A549 (cell line): ENCODE data around the gene PEPD. TPM values are rescaled to one million over a fixed set of nuclear protein-coding genes. Genes with fewer than 3 reads are reported as not detected.

Experiments used
- ATAC-seq, 2 experiments: fragments of 200-7000 bp in 1 of 2; fragments of >200 bp in 1 of 2; cut with Nextera tagmentation in 1 of 2; cut with Tn5 transposase in 1 of 2; 3 replicates each; pipeline versions ENCODE4 v1.8.0 to v1.9.1; 2018 to 2020; ENCODE audit warnings: mild to moderate bottlenecking in 1 of 2, moderate library complexity in 1 of 2
- CTCF ChIA-PET: fragments of 300-600 bp; sonication (Branson Sonifier 250); formaldehyde crosslinking; extraction: SDS; loops from one replicate; lab custom pipeline; 2021; ENCODE audit warnings: antibody characterized with exemption, inconsistent platforms; lab: Yijun Ruan, JAX
- POLR2A ChIA-PET: fragments of 350-600 bp; formaldehyde crosslinking; extraction: SDS; loops from one replicate; lab custom pipeline; 2021; ENCODE audit warnings: antibody characterized with exemption, inconsistent platforms; lab: Yijun Ruan, JAX
- DNase-seq, 2 experiments: peaks; one replicate each; pipeline versions ENCODE4 v3.0.0 to v3.0.0-alpha.2; 2011 to 2016; ENCODE audit warnings: low read depth in 1 of 2, low spot score in 1 of 2
- FAIRE-seq: peaks from 2 replicates; lab custom pipeline; 2011; peaks lifted over from hg19 to GRCh38; lab: Jason Lieb, UNC
- H3K27ac ChIP-seq, 2 experiments: fragments of >200 bp; sonication (Bioruptor Twin); formaldehyde crosslinking; 3 replicates each; pipeline ENCODE4 v1.5.1; 2016 to 2017
- H3K4me1 ChIP-seq: fragments of >200 bp; sonication (Bioruptor Twin); formaldehyde crosslinking; 3 replicates; pipeline ENCODE4 v1.6.1; 2016
- H3K4me2 ChIP-seq: fragments of >200 bp; sonication (Bioruptor Twin); formaldehyde crosslinking; 3 replicates; pipeline ENCODE4 v1.6.1; 2016
- H3K4me3 ChIP-seq: fragments of >200 bp; sonication (Bioruptor Twin); formaldehyde crosslinking; 3 replicates; pipeline ENCODE4 v1.5.1; 2016
- H3K9me3 ChIP-seq: fragments of >200 bp; sonication (Bioruptor Twin); formaldehyde crosslinking; 3 replicates; pipeline ENCODE4 v1.6.1; 2016
- BHLHE40 ChIP-seq: IDR thresholded peaks from 2 replicates; pipeline ENCODE4 v1.6.1; 2012; ENCODE audit warnings: low read depth, low read length, inconsistent platforms
- CBX2 ChIP-seq: fragments of 200-600 bp; sonication (generic); IDR thresholded peaks from 2 replicates; pipeline ENCODE4 v1.6.1; 2016; ENCODE audit warnings: low read depth, mild to moderate bottlenecking, borderline replicate concordance
- CBX8 ChIP-seq: fragments of 200-600 bp; sonication (generic); IDR thresholded peaks from 2 replicates; pipeline ENCODE4 v1.6.1; 2016
- CEBPB ChIP-seq, 2 experiments: fragments of >200 bp in 1 of 2; sonication (Bioruptor Twin) in 1 of 2; formaldehyde crosslinking in 1 of 2; IDR thresholded peaks; 2 replicates each; pipeline ENCODE4 v1.6.1; 2012 to 2016
- CHD4 ChIP-seq: fragments of 200-600 bp; sonication (generic); IDR thresholded peaks from 2 replicates; pipeline ENCODE4 v1.6.1; 2016; ENCODE audit warnings: antibody characterized with exemption, mild to moderate bottlenecking, borderline replicate concordance
- EHF ChIP-seq: fragments of 250-450 bp; sonication (Bioruptor Pico); IDR thresholded peaks from 2 replicates; pipeline ENCODE4 v1.5.0; 2020; ENCODE audit warnings: mild to moderate bottlenecking
- HDAC2 ChIP-seq: fragments of 200-600 bp; sonication (generic); IDR thresholded peaks from 2 replicates; pipeline ENCODE4 v1.6.1; 2016
- HEYL ChIP-seq: fragments of 250-450 bp; sonication (Bioruptor Pico); IDR thresholded peaks from 2 replicates; pipeline ENCODE4 v1.8.0; 2021; ENCODE audit warnings: mild to moderate bottlenecking, moderate library complexity
- HOXB5 ChIP-seq: fragments of 250-450 bp; sonication (Bioruptor Pico); IDR thresholded peaks from 2 replicates; pipeline ENCODE4 v1.5.0; 2020; ENCODE audit warnings: mild to moderate bottlenecking, moderate library complexity
- JUN ChIP-seq, 2 experiments: fragments of >200 bp; sonication (Bioruptor Twin); formaldehyde crosslinking; IDR thresholded peaks; 2 replicates in 1 of 2; 3 replicates in 1 of 2; pipeline ENCODE4 v1.6.1; 2016 to 2017
- JUNB ChIP-seq: fragments of >200 bp; sonication (Bioruptor Twin); formaldehyde crosslinking; IDR thresholded peaks from 2 replicates; pipeline ENCODE4 v1.6.1; 2016
- MAZ ChIP-seq: fragments of 150-350 bp; IDR thresholded peaks from 2 replicates; pipeline ENCODE4 v1.6.1; 2014; ENCODE audit warnings: antibody characterized with exemption, low read depth, low read length, borderline replicate concordance
- NFE2L2 ChIP-seq: fragments of 150-350 bp; conservative IDR thresholded peaks from 2 replicates; pipeline ENCODE4 v1.6.1; 2014; ENCODE audit warnings: low read length
- PHF8 ChIP-seq: fragments of 200-600 bp; sonication (generic); IDR thresholded peaks from 2 replicates; pipeline ENCODE4 v1.6.1; 2016; ENCODE audit warnings: low read depth, mild to moderate bottlenecking, antibody characterized with exemption, moderate library complexity, borderline replicate concordance
- POLR2AphosphoS2 ChIP-seq: conservative IDR thresholded peaks from 2 replicates; pipeline ENCODE4 v1.6.1; 2012; ENCODE audit warnings: low read length, improper control_type of control experiment, inconsistent platforms
- RAD21 ChIP-seq, 2 experiments: fragments of >200 bp in 1 of 2; sonication (Bioruptor Twin) in 1 of 2; formaldehyde crosslinking in 1 of 2; IDR thresholded peaks in 1 of 2; conservative IDR thresholded peaks in 1 of 2; 2 replicates in 1 of 2; 3 replicates in 1 of 2; pipeline ENCODE4 v1.6.1; 2012 to 2018; ENCODE audit warnings: inconsistent platforms in 1 of 2
- RARB ChIP-seq: fragments of 250-450 bp; sonication (Bioruptor Pico); IDR thresholded peaks from 2 replicates; pipeline ENCODE4 v1.8.0; 2021; ENCODE audit warnings: mild to moderate bottlenecking, moderate library complexity
- RCOR1 ChIP-seq: fragments of 150-350 bp; IDR thresholded peaks from 2 replicates; pipeline ENCODE4 v1.6.1; 2014; ENCODE audit warnings: antibody characterized with exemption, low read length, low read depth
- RFX5 ChIP-seq: fragments of 450-650 bp; IDR thresholded peaks from 2 replicates; pipeline ENCODE4 v1.7.1; 2014; ENCODE audit warnings: antibody characterized with exemption, mild to moderate bottlenecking, moderate library complexity
- SMC3 ChIP-seq: fragments of >200 bp; sonication (Bioruptor Twin); formaldehyde crosslinking; IDR thresholded peaks from 3 replicates; pipeline ENCODE4 v1.6.1; 2018; ENCODE audit warnings: inconsistent platforms
- TP53 ChIP-seq: fragments of 250-450 bp; sonication (Bioruptor Pico); IDR thresholded peaks from 2 replicates; pipeline ENCODE4 v1.5.0; 2021; ENCODE audit warnings: mild to moderate bottlenecking, moderate library complexity
- WGBS: methylation state at CpG from one replicate; pipeline ENCODE4 v1.1.6; 2017; ENCODE audit errors: missing lambda C conversion rate; 5-methylcytosine and 5-hydroxymethylcytosine counted together
- polyA plus RNA-seq, 4 experiments: library from polyadenylated mRNA; depleted of rRNA in 3 of 4; stranded (reverse); fragments of >200 nt; fragmentation: RNase III in 1 of 4; extraction: RNeasy Plus Mini Kit Qiagen cat#74134 plus additional on column Dnase treatment in 1 of 4; gene quantifications; 2 replicates in 3 of 4; 3 replicates in 1 of 4; pipeline ENCODE4 v1.2.3, GENCODE V29; 2011 to 2017
- TF ChIP-seq, protein P1 (sequence below): fragments of >200 bp; sonication (Bioruptor Twin); formaldehyde crosslinking; IDR thresholded peaks from 3 replicates; pipeline ENCODE4 v1.6.1; 2016
- TF ChIP-seq, protein P2 (sequence below): fragments of >200 bp; sonication (Bioruptor Twin); formaldehyde crosslinking; IDR thresholded peaks from 2 replicates; pipeline ENCODE4 v1.6.1; 2016
- TF ChIP-seq, protein P3 (sequence below): fragments of 200-600 bp; sonication (generic); IDR thresholded peaks from 2 replicates; pipeline ENCODE4 v1.6.1; 2016; ENCODE audit warnings: antibody characterized with exemption, mild to moderate bottlenecking, moderate library complexity
- TF ChIP-seq, protein P4 (sequence below): fragments of >200 bp; sonication (Bioruptor Twin); formaldehyde crosslinking; IDR thresholded peaks from 3 replicates; pipeline ENCODE4 v1.5.1; 2016
- TF ChIP-seq, protein P5 (sequence below): fragments of 150-350 bp; IDR thresholded peaks from 2 replicates; pipeline ENCODE4 v1.6.1; 2014; ENCODE audit warnings: low read depth, mild to moderate bottlenecking, low read length

PEPD gene
- polyA plus RNA-seq, 2 of the 4 experiments (the other 2 are of a cell fraction), result 85.5 to 100 TPM

DNA sequence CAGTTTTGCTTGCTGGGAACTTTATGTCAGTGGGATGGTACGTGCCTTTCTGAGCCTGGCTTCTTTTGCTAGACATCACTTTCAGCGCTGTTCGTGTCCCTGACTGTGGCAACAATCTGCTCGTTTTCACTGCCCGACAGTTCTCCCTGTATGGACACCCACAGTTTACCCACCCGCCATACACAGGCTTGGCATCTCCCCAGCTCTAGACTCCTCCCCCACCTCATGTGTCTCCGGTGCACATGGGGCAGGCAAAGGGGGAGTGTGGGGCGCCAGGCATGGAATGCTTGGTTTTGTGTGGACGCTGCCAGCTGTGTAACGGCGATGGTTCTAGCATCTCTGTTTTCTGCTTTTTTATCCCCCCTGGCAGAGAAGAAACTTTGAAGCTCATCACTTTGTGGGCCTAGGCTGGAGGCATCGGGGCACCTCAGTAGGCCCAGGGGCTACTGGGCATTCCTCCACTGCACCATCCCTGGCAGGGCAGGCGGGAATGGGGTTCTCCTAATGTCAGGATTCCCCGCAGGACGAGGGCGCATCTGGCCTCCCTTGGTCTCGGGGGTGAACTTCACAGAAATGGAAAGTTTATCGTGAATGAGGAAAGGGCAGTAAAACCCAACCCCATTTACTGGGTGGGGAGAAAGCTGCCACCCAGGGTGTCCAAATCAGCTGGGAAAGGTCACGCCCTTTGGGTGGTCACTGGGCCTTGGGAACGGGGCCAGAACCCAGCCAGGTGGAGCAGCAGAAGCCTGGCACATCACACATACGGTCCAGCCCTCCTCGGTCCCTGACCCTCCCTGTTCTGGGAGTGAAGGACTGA, 87.3 kb downstream of the PEPD start:
- no peaks in the 10 kb centered on the region for H3K9me3 ChIP-seq
- DNase-seq (no peak), FAIRE-seq (no peak), ATAC-seq (no peak)
- ChIA-PET POLR2A (no interaction called here), CTCF (interaction anchor here (1.0 to 12.8 kb wide), 10 partner anchors 15 to 662 kb away, joined by 3 to 572 read pairs (median 9); no protein-coding TSS in a partner anchor)
- no peak overlapping the region for H3K4me3 ChIP-seq
- H3K4me1 ChIP-seq, result no peaks in the 10 kb centered on the region
- no peak overlapping the region for H3K27ac ChIP-seq
- no peak overlapping the region for H3K4me2 ChIP-seq
- TF ChIP-seq HDAC2 (no peak), HEYL (CRISPR knock-in tag) (no peak), CBX8 (no peak), SMC3 (no peak), NFE2L2 (no peak), RAD21 (conservative IDR thresholded peaks at IDR 0.05 in 1 of 2, IDR thresholded peaks at IDR 0.05 in 1 of 2) (no peak), MAZ (no peak), JUN (IDR thresholded peaks at IDR 0.05) (no peak), RCOR1 (no peak), CBX2 (no peak), BHLHE40 (no peak), PHF8 (no peak), CHD4 (no peak), TP53 (no peak)
- TF ChIP-seq, protein P1, sequence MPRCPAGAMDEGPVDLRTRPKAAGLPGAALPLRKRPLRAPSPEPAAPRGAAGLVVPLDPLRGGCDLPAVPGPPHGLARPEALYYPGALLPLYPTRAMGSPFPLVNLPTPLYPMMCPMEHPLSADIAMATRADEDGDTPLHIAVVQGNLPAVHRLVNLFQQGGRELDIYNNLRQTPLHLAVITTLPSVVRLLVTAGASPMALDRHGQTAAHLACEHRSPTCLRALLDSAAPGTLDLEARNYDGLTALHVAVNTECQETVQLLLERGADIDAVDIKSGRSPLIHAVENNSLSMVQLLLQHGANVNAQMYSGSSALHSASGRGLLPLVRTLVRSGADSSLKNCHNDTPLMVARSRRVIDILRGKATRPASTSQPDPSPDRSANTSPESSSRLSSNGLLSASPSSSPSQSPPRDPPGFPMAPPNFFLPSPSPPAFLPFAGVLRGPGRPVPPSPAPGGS, result no peak
- TF ChIP-seq, protein P2, sequence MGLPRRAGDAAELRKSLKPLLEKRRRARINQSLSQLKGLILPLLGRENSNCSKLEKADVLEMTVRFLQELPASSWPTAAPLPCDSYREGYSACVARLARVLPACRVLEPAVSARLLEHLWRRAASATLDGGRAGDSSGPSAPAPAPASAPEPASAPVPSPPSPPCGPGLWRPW, result no peak
- TF ChIP-seq, all 56 proteins: peak for 0
- 83% methylated on average over 22 of the region's 22 CpGs for WGBS

DNA sequence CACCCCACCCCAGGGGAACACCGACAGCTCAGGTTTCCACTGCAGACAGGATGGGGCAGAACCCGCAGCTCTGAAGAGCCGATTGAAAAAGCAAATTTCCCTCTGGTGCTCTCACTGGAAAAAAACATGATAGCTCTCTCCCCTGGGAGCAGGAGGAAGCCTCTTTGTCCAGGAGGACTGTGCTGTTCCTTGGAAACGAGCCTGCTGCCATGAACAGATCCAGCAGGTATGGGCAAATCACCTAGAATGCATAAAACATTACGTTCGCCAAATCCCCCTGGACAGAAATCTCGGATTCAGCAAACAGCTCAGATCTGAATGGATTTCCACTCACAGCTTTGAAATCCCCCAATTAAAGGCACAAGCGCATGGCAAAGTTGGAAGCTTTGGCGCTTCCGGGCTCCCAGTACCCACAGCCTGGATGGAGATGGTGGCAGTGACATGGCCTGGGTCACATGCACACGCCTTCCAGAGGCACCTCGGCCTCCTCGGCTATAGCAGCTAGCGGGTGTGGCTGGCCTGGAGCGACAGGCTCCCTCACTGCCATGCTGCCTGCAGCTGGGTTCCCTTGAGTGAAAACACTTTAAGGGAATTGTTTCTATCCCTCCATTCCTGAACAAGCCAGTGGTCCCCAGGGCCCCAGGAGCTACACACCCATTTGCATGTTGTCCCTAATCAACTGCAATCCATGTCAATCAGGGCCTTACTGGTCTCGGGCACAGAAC, 89.0 kb downstream of the PEPD start:
- DNase-seq (no peak), FAIRE-seq (no peak), ATAC-seq (no peak)
- H3K4me2 ChIP-seq, result no peak overlapping the region
- H3K27ac ChIP-seq, result no peak overlapping the region
- H3K9me3 ChIP-seq, result no peaks in the 10 kb centered on the region
- POLR2A ChIA-PET, result no interaction called here
- CTCF ChIA-PET, result interaction anchor here (0.6 to 12.8 kb wide), 28 partner anchors 10 to 1280 kb away, joined by 3 to 572 read pairs (median 4); no protein-coding TSS in a partner anchor
- WGBS, result 65% methylated on average over 16 of the region's 16 CpGs
- no peaks in the 10 kb centered on the region for H3K4me1 ChIP-seq
- TF ChIP-seq MAZ (no peak), CEBPB (IDR thresholded peaks at IDR 0.05) (no peak), RARB (CRISPR knock-in tag) (no peak), TP53 (no peak), JUN (IDR thresholded peaks at IDR 0.05) (no peak), JUNB (no peak), SMC3 (no peak), EHF (no peak), HOXB5 (no peak), PHF8 (no peak), POLR2AphosphoS2 (no peak), RFX5 (no peak)
- TF ChIP-seq, protein P3, sequence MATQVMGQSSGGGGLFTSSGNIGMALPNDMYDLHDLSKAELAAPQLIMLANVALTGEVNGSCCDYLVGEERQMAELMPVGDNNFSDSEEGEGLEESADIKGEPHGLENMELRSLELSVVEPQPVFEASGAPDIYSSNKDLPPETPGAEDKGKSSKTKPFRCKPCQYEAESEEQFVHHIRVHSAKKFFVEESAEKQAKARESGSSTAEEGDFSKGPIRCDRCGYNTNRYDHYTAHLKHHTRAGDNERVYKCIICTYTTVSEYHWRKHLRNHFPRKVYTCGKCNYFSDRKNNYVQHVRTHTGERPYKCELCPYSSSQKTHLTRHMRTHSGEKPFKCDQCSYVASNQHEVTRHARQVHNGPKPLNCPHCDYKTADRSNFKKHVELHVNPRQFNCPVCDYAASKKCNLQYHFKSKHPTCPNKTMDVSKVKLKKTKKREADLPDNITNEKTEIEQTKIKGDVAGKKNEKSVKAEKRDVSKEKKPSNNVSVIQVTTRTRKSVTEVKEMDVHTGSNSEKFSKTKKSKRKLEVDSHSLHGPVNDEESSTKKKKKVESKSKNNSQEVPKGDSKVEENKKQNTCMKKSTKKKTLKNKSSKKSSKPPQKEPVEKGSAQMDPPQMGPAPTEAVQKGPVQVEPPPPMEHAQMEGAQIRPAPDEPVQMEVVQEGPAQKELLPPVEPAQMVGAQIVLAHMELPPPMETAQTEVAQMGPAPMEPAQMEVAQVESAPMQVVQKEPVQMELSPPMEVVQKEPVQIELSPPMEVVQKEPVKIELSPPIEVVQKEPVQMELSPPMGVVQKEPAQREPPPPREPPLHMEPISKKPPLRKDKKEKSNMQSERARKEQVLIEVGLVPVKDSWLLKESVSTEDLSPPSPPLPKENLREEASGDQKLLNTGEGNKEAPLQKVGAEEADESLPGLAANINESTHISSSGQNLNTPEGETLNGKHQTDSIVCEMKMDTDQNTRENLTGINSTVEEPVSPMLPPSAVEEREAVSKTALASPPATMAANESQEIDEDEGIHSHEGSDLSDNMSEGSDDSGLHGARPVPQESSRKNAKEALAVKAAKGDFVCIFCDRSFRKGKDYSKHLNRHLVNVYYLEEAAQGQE, result no peak
- TF ChIP-seq, protein P4, sequence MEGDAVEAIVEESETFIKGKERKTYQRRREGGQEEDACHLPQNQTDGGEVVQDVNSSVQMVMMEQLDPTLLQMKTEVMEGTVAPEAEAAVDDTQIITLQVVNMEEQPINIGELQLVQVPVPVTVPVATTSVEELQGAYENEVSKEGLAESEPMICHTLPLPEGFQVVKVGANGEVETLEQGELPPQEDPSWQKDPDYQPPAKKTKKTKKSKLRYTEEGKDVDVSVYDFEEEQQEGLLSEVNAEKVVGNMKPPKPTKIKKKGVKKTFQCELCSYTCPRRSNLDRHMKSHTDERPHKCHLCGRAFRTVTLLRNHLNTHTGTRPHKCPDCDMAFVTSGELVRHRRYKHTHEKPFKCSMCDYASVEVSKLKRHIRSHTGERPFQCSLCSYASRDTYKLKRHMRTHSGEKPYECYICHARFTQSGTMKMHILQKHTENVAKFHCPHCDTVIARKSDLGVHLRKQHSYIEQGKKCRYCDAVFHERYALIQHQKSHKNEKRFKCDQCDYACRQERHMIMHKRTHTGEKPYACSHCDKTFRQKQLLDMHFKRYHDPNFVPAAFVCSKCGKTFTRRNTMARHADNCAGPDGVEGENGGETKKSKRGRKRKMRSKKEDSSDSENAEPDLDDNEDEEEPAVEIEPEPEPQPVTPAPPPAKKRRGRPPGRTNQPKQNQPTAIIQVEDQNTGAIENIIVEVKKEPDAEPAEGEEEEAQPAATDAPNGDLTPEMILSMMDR, result no peak
- TF ChIP-seq, protein P5, sequence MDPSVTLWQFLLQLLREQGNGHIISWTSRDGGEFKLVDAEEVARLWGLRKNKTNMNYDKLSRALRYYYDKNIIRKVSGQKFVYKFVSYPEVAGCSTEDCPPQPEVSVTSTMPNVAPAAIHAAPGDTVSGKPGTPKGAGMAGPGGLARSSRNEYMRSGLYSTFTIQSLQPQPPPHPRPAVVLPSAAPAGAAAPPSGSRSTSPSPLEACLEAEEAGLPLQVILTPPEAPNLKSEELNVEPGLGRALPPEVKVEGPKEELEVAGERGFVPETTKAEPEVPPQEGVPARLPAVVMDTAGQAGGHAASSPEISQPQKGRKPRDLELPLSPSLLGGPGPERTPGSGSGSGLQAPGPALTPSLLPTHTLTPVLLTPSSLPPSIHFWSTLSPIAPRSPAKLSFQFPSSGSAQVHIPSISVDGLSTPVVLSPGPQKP, result no peak
- TF ChIP-seq, all 56 proteins: peak for 0
- H3K4me3 ChIP-seq, result no peak overlapping the region
